Caco-2 (cell line): ENCODE data around the gene MTOR. TPM values are rescaled to one million over a fixed set of nuclear protein-coding genes. Genes with fewer than 3 reads are reported as not detected.

Source experiments
- BruUV-seq: library from RNA; stranded (reverse); fragments of 400-500 nt; replicated peaks from 2 replicates; lab custom pipeline; 2021; lab: Mats Ljungman, UMichigan
- CTCF ChIA-PET: fragments of 300-600 bp; sonication (Branson Sonifier 250); formaldehyde crosslinking; loops from one replicate; lab custom pipeline; 2022; ENCODE audit warnings: antibody characterized with exemption; lab: Charles Lee
- POLR2A ChIA-PET: fragments of 300-600 bp; sonication (Branson Sonifier 250); formaldehyde crosslinking; loops from one replicate; lab custom pipeline; 2022; ENCODE audit warnings: antibody characterized with exemption; lab: Charles Lee
- DNase-seq, 2 experiments: peaks; one replicate each; pipeline versions ENCODE4 v3.0.0 to v3.0.0-alpha.2; 2020 to 2022
- H3K27me3 ChIP-seq: replicated peaks from 2 replicates; pipeline ENCODE4 v1.6.0; 2011; ENCODE audit warnings: low read length; ENCODE audit not compliant: control insufficient read depth, insufficient read depth
- H3K36me3 ChIP-seq: 2 replicates; pipeline ENCODE4 v1.5.1; 2011; ENCODE audit warnings: low read length; ENCODE audit not compliant: control insufficient read depth, insufficient read depth
- H3K4me1 ChIP-seq: fragments of 250-450 bp; sonication (Bioruptor Pico); 2 replicates; pipeline ENCODE4 v1.5.1; 2020; ENCODE audit warnings: mild to moderate bottlenecking
- H3K4me3 ChIP-seq: 2 replicates; pipeline ENCODE4 v1.5.1; 2011; ENCODE audit warnings: low read depth, mild to moderate bottlenecking, control low read depth, low read length
- H3K9me3 ChIP-seq: fragments of 250-450 bp; sonication (Bioruptor Pico); 2 replicates; pipeline ENCODE4 v1.5.1; 2020; ENCODE audit warnings: mild to moderate bottlenecking, moderate library complexity
- H3K27ac Mint-ChIP-seq: one replicate; pipeline ENCODE4 v1.8.0; 2022; ENCODE audit warnings: mixed read lengths; ENCODE audit not compliant: unreplicated experiment
- H3K27me3 Mint-ChIP-seq: one replicate; pipeline ENCODE4 v1.8.0; 2022; ENCODE audit warnings: mixed read lengths; ENCODE audit not compliant: insufficient read depth, unreplicated experiment
- H3K36me3 Mint-ChIP-seq: one replicate; pipeline ENCODE4 v1.8.0; 2022; ENCODE audit warnings: mild to moderate bottlenecking, mixed read lengths; ENCODE audit not compliant: insufficient read depth, unreplicated experiment
- H3K4me1 Mint-ChIP-seq: one replicate; pipeline ENCODE4 v1.8.0; 2022; ENCODE audit warnings: low read depth, mixed read lengths; ENCODE audit not compliant: unreplicated experiment
- H3K4me3 Mint-ChIP-seq: one replicate; pipeline ENCODE4 v1.8.0; 2022; ENCODE audit warnings: mild to moderate bottlenecking, moderate library complexity, mixed read lengths; ENCODE audit not compliant: unreplicated experiment
- H3K9me3 Mint-ChIP-seq: one replicate; pipeline ENCODE4 v1.8.0; 2022; ENCODE audit warnings: mixed read lengths; ENCODE audit not compliant: unreplicated experiment
- intact Hi-C: fragments of 100-400 bp; cut with micrococcal nuclease; formaldehyde crosslinking; loops from one replicate; pipeline ENCODE4 v1.10.0; 2022; ENCODE audit not compliant: unreplicated experiment
- total RNA-seq: library from RNA; stranded (reverse); gene quantifications from 2 replicates; pipeline ENCODE4 v1.2.3, GENCODE V29; 2022
- TF ChIP-seq, protein P1 (sequence below), 2 experiments: fragments of 200-600 bp in 1 of 2; IDR thresholded peaks; 1 replicate in 1 of 2; 2 replicates in 1 of 2; pipeline versions ENCODE4 v1.5.1 to v1.8.0; 2011 to 2022; ENCODE audit warnings: antibody characterized with exemption in 1 of 2, control low read depth in 1 of 2, inconsistent platforms in 1 of 2, low read depth in 1 of 2, low read length in 1 of 2, mild to moderate bottlenecking in 1 of 2, moderate library complexity in 1 of 2; ENCODE audit not compliant: insufficient read depth in 1 of 2, severe bottlenecking in 1 of 2, unreplicated experiment in 1 of 2

Gene MTOR
- total RNA-seq, 1 experiment from 2014 or later, result 45.7 TPM

GRCh38 chr1:11216074-11216473 is 46.3 kb downstream of the MTOR start:
- H3K27ac Mint-ChIP-seq, result no peak overlapping the region
- ChIA-PET POLR2A (no interaction called here), CTCF (no interaction called here)
- no TSS peak for BruUV-seq
- no peaks in the 10 kb centered on the region for H3K4me1 ChIP-seq
- H3K36me3 ChIP-seq, result peaks cover 1% of the 10 kb centered on the region; the same call in 1 of the 2 replicates
- no peak overlapping the region for H3K4me3 ChIP-seq
- H3K4me1 Mint-ChIP-seq, result no peaks in the 10 kb centered on the region
- no peak overlapping the region for H3K4me3 Mint-ChIP-seq
- no peaks in the 10 kb centered on the region for H3K27me3 Mint-ChIP-seq
- no peaks in the 10 kb centered on the region for H3K9me3 ChIP-seq
- intact Hi-C loops, result no loop called here
- TF ChIP-seq, protein P1, sequence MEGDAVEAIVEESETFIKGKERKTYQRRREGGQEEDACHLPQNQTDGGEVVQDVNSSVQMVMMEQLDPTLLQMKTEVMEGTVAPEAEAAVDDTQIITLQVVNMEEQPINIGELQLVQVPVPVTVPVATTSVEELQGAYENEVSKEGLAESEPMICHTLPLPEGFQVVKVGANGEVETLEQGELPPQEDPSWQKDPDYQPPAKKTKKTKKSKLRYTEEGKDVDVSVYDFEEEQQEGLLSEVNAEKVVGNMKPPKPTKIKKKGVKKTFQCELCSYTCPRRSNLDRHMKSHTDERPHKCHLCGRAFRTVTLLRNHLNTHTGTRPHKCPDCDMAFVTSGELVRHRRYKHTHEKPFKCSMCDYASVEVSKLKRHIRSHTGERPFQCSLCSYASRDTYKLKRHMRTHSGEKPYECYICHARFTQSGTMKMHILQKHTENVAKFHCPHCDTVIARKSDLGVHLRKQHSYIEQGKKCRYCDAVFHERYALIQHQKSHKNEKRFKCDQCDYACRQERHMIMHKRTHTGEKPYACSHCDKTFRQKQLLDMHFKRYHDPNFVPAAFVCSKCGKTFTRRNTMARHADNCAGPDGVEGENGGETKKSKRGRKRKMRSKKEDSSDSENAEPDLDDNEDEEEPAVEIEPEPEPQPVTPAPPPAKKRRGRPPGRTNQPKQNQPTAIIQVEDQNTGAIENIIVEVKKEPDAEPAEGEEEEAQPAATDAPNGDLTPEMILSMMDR (IDR thresholded peaks at IDR 0.05; ENCODE audit: insufficient read depth in 1 of 2, low read depth in 1 of 2, low read length in 1 of 2, severe bottlenecking in 1 of 2, unreplicated experiment in 1 of 2), result no peak
- H3K27me3 ChIP-seq, result no peaks in the 10 kb centered on the region
- H3K9me3 Mint-ChIP-seq, result no peaks in the 10 kb centered on the region
- peaks cover 48% of the 10 kb centered on the region for H3K36me3 Mint-ChIP-seq
- DNase-seq, result no peak

GRCh38 chr1:11215381-11216005 is 46.9 kb downstream of the MTOR start:
- H3K27ac Mint-ChIP-seq, result no peak overlapping the region
- H3K4me3 Mint-ChIP-seq, result no peak overlapping the region
- ChIA-PET CTCF (no interaction called here), POLR2A (no interaction called here)
- no TSS peak for BruUV-seq
- DNase-seq, result no peak
- Histone ChIP-seq H3K4me3 (no peak overlapping the region), H3K36me3 (peaks cover 1% of the 10 kb centered on the region; the same call in 1 of the 2 replicates), H3K9me3 (no peaks in the 10 kb centered on the region), H3K27me3 (no peaks in the 10 kb centered on the region), H3K4me1 (no peaks in the 10 kb centered on the region)
- H3K9me3 Mint-ChIP-seq, result no peaks in the 10 kb centered on the region
- H3K36me3 Mint-ChIP-seq, result peaks cover 51% of the 10 kb centered on the region
- no peaks in the 10 kb centered on the region for H3K4me1 Mint-ChIP-seq
- TF ChIP-seq, protein P1 (IDR thresholded peaks at IDR 0.05; ENCODE audit: insufficient read depth in 1 of 2, low read depth in 1 of 2, low read length in 1 of 2, severe bottlenecking in 1 of 2, unreplicated experiment in 1 of 2), result no peak
- H3K27me3 Mint-ChIP-seq, result no peaks in the 10 kb centered on the region
- intact Hi-C loops, result no loop called here

DNA sequence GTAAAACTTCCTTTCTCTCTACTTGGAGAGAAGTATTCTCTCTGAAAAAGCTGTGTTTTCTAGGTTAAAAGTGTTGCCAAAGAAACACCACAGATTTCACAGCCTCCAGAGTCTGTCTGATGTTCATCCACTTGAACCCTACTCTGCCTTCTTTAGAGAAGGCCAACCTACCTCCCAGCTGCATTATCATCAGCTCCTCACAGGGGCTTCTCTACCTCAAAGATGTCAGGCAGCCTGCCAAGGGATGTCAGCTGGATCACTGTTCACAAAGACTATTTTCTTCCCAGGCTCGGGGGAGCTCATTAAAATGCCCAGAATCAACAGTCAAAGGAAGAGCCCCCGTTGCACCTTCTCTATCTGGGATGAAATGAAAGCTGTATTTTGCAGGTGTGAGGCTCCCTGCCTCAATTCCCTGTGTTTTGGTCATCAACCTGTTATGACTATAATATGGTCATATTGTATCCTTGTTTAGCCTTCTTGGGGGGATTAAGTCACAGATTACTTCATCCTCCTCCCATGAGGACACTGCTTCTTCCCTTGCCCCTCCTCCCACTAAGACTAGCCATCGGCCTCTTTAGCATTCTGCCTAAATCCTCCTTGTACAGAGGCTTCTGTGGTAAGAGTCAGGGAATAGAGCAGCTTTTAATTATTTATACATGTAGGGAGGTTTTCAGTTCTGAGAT is 47.5 kb downstream of the MTOR start:
- Mint-ChIP-seq H3K4me1 (no peaks in the 10 kb centered on the region), H3K27me3 (no peaks in the 10 kb centered on the region), H3K4me3 (no peak overlapping the region), H3K9me3 (no peaks in the 10 kb centered on the region), H3K27ac (no peak overlapping the region), H3K36me3 (peaks cover 51% of the 10 kb centered on the region)
- CTCF ChIA-PET, result no interaction called here
- Histone ChIP-seq H3K36me3 (peaks cover 1% of the 10 kb centered on the region; the same call in 1 of the 2 replicates), H3K4me3 (no peak overlapping the region), H3K27me3 (no peaks in the 10 kb centered on the region), H3K9me3 (no peaks in the 10 kb centered on the region), H3K4me1 (no peaks in the 10 kb centered on the region)
- POLR2A ChIA-PET, result no interaction called here
- TF ChIP-seq, protein P1 (IDR thresholded peaks at IDR 0.05; ENCODE audit: insufficient read depth in 1 of 2, low read depth in 1 of 2, low read length in 1 of 2, severe bottlenecking in 1 of 2, unreplicated experiment in 1 of 2), result no peak
- intact Hi-C loops, result no loop called here
- DNase-seq, result no peak
- BruUV-seq, result no TSS peak
